COLO668 (cell line): Measurements from ENCODE around the gene UBL4B.
"Not testable (repeated sequence)": the region's sequence is repeated elsewhere in the genome, so short reads cannot be mapped to it uniquely, and the experiment has no call there.

Experiments
- DNase-seq: peaks from one replicate; lab custom pipeline; 2025; ENCODE audit not compliant: unreplicated experiment; lab: John Stamatoyannopoulos, UW

Gene UBL4B

GRCh38 chr1:110112143-110112542, at the start of gene UBL4B:
UBL4B (plus strand) TSS chr1:110112443; CDS start chr1:110112535, 92 bp downstream.
- no peak for DNase-seq

DNA sequence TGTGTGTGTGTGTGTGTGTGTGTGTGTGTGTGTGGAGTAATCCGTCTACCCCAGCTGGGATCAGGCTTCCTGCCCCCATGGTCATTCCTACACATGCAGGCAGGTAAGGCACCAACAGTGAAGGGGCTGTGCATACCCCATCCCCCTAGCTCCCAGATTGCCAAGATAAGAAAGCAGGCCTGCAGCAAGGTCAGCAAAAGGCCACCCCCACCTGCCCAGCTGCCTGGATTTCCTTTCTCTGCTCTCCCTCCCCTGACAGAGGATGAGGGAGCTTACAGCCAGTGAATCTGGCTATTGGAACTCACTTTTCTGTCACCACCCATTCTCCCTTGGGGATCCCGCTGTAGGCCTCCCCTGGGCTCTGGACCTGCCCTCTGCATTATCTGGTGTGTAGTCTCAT, 49.6 kb upstream of the UBL4B start:
- DNase-seq, result no peak

DNA sequence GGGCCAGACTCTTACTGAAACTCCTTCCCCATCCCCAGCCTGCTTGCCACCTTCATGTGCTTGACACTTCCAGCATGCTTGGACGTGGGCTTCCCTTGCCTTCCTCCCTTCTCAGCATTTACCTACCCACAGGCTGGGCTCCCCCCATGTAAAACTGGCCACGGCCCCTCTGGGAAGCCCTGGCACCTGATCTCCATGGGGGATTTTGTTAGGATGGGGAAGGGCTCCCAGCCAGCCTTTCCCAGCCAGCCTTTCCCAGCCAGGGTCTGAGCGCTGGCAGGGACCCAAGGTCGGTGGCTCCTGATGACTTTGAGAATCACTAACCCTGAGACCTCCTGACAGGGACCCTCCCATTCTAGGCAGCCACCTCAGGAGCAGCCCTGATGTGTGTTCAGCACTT, 48.5 kb upstream of the UBL4B start:
- DNase-seq, result no peak

GRCh38 chr1:110064576-110065337, 47.5 kb upstream of the UBL4B start:
- no peak for DNase-seq

- no peak for DNase-seq
These were observed 46.4 kb upstream of the UBL4B start for GRCh38 chr1:110065841-110066240.

DNA sequence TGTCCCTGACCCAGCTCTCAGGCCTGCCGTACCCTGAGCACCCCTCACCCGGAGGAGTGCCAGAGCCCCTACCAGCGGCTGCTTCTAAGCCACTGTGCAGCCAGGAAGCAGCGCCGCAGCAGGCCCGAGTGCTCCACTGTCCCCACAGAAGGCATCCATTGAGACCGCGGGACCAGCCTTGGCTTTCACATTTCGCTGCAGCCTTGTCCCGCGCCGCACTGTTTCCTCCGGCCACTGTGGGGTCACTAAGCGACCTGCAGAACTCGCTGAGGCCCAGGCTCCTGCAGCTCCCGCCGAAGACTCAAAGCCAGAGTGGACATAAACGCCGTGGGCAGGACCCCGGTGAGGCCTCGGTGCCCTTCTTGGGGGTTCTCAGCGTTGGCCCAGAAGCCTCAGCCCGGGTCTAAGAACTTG, 44.8 kb upstream of the UBL4B start:
- no peak for DNase-seq

GRCh38 chr1:110067893-110068645, 44.2 kb upstream of the UBL4B start:
- no peak for DNase-seq

DNA sequence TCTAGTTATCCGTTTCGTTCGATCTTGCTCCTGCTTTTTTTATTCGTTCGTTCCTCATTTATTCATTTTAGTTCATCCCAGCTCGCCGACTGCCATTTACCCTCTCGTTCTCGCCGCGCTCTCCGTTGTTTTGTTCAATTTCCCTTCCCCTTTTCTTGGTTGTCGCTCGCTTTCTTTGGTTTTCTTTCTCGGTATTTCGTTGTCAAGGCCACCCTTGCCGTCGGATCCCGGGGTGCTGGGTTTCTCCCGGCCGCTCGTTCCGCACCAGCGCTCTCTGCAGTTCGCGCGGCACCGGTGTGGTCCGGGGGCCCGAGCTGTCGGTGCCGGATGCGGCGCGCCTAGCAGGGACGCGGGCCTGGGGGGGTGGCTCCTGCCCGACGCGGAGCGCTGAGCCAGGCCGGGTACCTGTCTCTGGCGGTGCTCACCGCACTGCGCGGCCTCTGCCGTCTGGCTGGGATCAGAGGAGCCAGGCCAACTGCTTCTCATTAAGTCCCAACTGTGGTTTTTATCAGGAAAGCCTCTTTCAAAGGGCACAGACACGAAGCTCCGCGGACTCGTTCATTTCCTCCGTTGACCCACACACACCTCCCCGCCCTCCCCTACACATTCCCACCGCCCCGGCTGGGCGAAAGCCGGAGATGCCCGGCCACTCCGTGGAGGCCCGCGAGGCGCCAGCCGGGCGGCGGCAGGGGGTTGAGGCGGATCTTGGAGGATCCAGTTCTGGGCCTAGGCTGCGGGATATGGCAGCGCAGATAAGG, 43.4 kb upstream of the UBL4B start:
- DNase-seq, result no peak

- DNase-seq, result no peak
These were observed 42.6 kb upstream of the UBL4B start for GRCh38 chr1:110069404-110070281.

DNA sequence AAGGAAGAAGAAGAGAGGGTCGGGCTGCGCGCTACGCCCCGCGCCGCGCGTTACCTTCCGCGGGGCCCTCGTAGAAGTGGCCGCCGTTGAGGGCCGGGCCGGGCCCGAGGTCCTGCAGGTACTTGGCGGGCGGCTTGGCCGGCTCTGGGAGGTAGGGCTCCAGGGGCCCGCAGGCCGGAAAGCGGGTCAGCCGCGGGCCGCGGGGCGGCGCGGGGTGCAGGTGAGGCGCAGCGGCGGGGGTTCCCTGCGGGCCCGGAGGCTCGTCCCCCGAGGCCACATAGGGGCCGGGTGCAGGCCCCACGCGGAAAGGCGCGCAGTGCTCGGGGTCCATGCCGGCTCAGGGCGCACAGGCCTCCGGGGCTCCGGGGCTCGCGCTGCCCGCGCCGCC, 42.0 kb upstream of the UBL4B start:
- DNase-seq, result peak; percentile 54

GRCh38 chr1:110070671-110071242, 41.5 kb upstream of the UBL4B start, which contains the start of gene ALX3:
ALX3 (minus strand) TSS chr1:110070672; CDS start chr1:110070612, 60 bp downstream.
- DNase-seq, result no peak

DNA sequence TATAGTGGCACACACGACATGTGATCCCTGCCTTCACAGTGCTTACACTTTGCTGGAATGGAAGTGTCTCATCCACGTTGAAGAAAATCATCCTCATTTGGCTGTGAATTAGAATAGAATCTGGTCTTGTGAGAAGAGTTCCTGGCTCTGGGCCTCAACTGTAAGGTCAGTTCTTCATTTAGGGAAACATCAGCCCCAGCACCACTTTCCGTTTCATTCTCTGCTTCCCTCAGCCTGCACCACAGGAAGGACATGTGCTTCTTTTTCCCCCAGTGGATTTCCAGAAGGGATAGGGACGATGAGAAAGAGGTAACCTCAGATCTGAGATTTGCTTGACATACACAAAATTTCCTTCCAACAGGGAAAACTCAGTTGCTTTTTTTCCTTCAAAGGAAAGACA, 38.1 kb upstream of the UBL4B start:
- DNase-seq, result no peak

DNA sequence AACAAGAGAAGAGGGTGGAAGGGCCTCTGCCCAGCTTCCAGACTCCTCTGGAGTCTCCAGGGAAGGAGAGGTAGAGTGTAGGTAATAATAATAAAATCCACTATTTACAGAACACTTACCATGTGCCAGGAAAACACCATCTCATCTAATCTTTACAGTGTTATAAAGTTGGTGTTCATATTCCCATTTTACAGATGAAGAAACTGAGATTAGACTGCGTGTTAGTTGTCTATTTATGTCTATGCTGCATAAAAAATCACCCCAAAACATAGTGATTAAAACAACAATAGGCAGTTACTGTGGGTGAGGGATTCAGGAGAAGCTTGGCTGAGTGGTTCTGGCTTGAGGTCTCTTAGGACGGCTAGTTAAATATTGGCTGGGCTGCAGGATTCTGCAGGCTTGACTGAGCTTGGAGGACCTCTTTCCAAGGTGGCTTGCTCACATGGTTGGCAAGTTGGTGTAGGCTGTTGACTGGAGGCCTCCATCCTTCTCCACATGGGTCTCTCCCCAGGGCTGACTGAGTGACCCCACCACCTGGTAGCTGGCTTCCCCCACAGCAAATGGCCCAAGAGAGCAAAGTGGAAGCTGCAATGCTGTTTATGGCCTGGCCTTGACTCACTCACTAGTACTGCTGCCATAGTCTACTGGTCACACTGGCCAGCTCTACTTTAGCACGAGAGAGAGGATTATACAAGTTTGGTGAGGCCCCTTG, 35.3 kb upstream of the UBL4B start:
- no peak for DNase-seq

DNA sequence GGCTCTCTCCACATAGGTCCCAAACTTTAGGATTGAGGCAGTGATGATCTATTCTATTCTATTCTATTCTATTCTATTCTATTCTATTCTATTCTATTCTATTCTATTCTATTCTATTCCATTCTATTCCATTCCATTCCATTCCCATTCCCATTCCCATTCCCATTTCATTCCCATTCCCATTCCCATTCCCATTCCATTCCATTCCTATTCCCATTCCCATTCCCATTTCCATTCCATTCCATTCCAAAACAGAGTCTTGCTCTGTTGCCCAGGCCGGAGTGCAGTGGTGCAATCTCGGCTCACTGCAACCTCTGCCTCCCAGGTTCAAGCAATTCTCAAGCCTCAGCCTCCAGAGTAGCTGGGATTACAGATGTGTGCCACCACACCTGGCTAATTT, 32.2 kb upstream of the UBL4B start:
- not testable (repeated sequence) for DNase-seq

DNA sequence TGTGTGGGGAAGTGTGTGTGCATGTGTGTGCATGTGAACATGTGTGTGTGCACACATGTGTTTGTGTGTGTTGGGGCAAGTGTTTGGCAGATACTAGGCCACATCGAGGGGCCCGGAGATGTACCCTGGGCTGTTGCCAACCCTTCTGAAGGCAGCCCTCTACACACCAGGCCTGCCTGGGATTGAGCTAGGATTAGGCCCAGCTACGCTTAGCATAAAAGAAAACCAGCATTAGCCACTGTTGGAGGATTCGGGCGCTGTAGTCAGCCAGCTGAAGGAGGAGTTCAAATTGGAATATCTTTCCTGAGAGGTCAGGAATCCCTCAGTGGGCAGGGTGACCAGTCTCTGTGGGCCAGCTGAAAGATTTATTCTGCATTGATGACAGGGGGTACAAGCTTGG, 31.2 kb upstream of the UBL4B start:
- no peak for DNase-seq

GRCh38 chr1:110082477-110082876, 29.8 kb upstream of the UBL4B start:
- DNase-seq, result no peak

DNA sequence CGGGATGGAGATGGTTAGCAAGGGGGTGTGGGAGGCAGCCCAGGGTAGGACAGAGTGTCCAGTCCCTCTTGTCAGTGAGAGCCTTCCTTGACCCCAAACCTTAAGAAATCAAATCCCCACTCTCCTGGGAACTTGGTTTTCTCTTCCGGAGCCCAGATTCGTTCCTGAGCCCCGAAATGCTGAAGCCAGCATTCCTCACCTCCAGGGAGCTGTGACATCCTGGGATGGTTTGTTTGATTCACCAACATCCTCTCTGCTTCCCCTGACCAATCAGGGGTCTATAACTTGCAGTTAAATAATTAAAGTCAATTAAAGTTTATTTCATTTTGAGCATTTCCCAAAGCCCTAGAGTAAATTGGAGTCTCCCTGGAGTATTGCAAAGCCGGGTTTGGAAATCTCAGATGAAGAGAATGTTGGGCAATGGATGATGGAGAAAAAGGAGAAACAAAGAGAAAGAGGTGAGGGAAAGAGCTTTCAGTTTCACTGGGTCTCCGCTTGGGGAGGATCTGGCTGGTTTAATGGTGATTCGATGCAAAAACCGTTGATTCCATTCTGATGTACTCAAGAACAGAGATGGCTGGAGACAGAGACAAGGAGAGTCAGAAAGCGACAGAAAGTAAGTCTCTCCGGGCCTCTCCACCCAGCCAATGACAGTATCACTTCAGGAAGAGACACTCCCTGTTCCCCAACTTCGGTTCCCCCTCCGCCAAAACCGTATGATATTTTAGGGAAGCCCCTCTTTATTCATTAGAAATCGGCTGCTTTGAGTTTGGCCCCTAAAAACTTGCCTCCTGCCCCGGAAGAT, 29.0 kb upstream of the UBL4B start:
- DNase-seq, result no peak

DNA sequence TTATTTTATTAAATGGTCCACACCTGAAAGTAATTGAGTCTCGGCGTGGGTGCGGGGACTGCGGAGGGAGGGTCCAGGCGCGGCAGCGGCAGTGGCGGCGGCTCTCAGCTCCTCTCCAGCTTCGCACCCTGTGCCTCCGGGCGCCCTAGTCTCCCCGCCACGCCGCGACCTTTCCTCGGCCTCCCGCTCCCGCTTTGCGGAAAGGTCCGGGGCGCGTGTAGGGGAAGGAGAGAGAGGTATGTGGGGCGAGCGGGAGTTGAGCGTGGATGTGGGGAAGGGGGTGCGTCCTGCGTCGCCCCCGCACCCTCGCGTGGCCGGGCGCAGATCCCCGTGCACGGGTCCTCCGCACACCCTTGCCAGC, 28.4 kb upstream of the UBL4B start:
- no peak for DNase-seq
